HEK293T (cell line): ENCODE measurements around the gene IVNS1ABP.

Source experiments
- CTCF ChIA-PET: fragments of 350-600 bp; formaldehyde crosslinking; extraction: SDS; loops from one replicate; lab custom pipeline; 2021; ENCODE audit warnings: antibody characterized with exemption, inconsistent platforms; lab: Yijun Ruan, JAX
- POLR2A ChIA-PET: fragments of 350-600 bp; formaldehyde crosslinking; extraction: SDS; loops from one replicate; lab custom pipeline; 2020; ENCODE audit warnings: antibody characterized with exemption, inconsistent platforms; lab: Yijun Ruan, JAX
- DNase-seq: peaks from one replicate; pipeline ENCODE4 v3.0.0; 2012; ENCODE audit warnings: mixed read lengths; ENCODE audit errors: extremely low spot score
- ARNT ChIP-seq: fragments of 450-650 bp; IDR thresholded peaks from 2 replicates; pipeline ENCODE4 v1.6.1; 2017; ENCODE audit warnings: mild to moderate bottlenecking
- BHLHE40 ChIP-seq: fragments of 450-650 bp; IDR thresholded peaks from 2 replicates; pipeline ENCODE4 v1.6.1; 2016; ENCODE audit warnings: mild to moderate bottlenecking, moderate library complexity, borderline replicate concordance
- CTBP1 ChIP-seq: fragments of 450-650 bp; IDR thresholded peaks from 2 replicates; pipeline ENCODE4 v1.6.1; 2016; ENCODE audit warnings: borderline replicate concordance
- ELF4 ChIP-seq: fragments of 450-650 bp; IDR thresholded peaks from 2 replicates; pipeline ENCODE4 v1.6.1; 2017; ENCODE audit warnings: antibody characterized with exemption
- FOXA1 ChIP-seq: fragments of 450-650 bp; IDR thresholded peaks from 2 replicates; pipeline ENCODE4 v1.6.1; 2016; ENCODE audit warnings: mild to moderate bottlenecking
- FOXK2 ChIP-seq: fragments of 450-650 bp; IDR thresholded peaks from 2 replicates; pipeline ENCODE4 v1.6.1; 2016; ENCODE audit warnings: mild to moderate bottlenecking
- FOXM1 ChIP-seq: fragments of 450-650 bp; IDR thresholded peaks from 2 replicates; pipeline ENCODE4 v1.6.1; 2017; ENCODE audit warnings: mild to moderate bottlenecking, borderline replicate concordance
- HDGF ChIP-seq: fragments of 450-650 bp; IDR thresholded peaks from 2 replicates; pipeline ENCODE4 v1.6.1; 2017; ENCODE audit warnings: antibody characterized with exemption, borderline replicate concordance
- L3MBTL2 ChIP-seq: fragments of 450-650 bp; conservative IDR thresholded peaks from 2 replicates; pipeline ENCODE4 v1.6.1; 2016; ENCODE audit warnings: mild to moderate bottlenecking
- LEF1 ChIP-seq: fragments of 450-650 bp; IDR thresholded peaks from 2 replicates; pipeline ENCODE4 v1.6.1; 2017; ENCODE audit warnings: mild to moderate bottlenecking, borderline replicate concordance
- NFRKB ChIP-seq: fragments of 450-650 bp; IDR thresholded peaks from 2 replicates; pipeline ENCODE4 v1.6.1; 2016; ENCODE audit warnings: mild to moderate bottlenecking, moderate library complexity
- PKNOX1 ChIP-seq: fragments of 450-650 bp; IDR thresholded peaks from 2 replicates; pipeline ENCODE4 v1.6.1; 2016
- SP1 ChIP-seq: fragments of 450-650 bp; IDR thresholded peaks from 2 replicates; pipeline ENCODE4 v1.6.1; 2017
- SUZ12 ChIP-seq: fragments of 450-650 bp; IDR thresholded peaks from 2 replicates; pipeline ENCODE4 v1.6.1; 2016; ENCODE audit warnings: mild to moderate bottlenecking
- TARDBP ChIP-seq: fragments of 450-650 bp; IDR thresholded peaks from 2 replicates; pipeline ENCODE4 v1.6.1; 2016
- ZNF384 ChIP-seq: fragments of 450-650 bp; IDR thresholded peaks from 2 replicates; pipeline ENCODE4 v1.6.1; 2016

Gene IVNS1ABP

GRCh38 chr1:185284116-185284515 is 32.9 kb downstream of the IVNS1ABP start:
- CTCF ChIA-PET: no interaction called here
- DNase-seq: no peak
- TF ChIP-seq HDGF (no peak), FOXM1 (no peak), L3MBTL2 (no peak), FOXA1 (no peak), FOXK2 (no peak), SUZ12 (no peak), SP1 (no peak), CTBP1 (no peak)
- POLR2A ChIA-PET: no interaction called here

- POLR2A ChIA-PET: no interaction called here
- CTCF ChIA-PET: no interaction called here
- TF ChIP-seq L3MBTL2 (no peak), LEF1 (no peak), FOXA1 (no peak), SP1 (no peak), FOXM1 (no peak), PKNOX1 (no peak), TARDBP (no peak), ELF4 (no peak)
- no peak for DNase-seq
These were observed 35.8 kb downstream of the IVNS1ABP start for GRCh38 chr1:185281245-185281644.

- POLR2A ChIA-PET: no interaction called here
- DNase-seq: no peak
- CTCF ChIA-PET: no interaction called here
- TF ChIP-seq HDGF: no peak
- TF ChIP-seq FOXK2: no peak
- TF ChIP-seq FOXM1: no peak
- TF ChIP-seq ARNT: no peak
- TF ChIP-seq L3MBTL2: no peak
- no peak for TF ChIP-seq SP1
- TF ChIP-seq FOXA1: no peak
- TF ChIP-seq CTBP1: no peak
- TF ChIP-seq ZNF384: no peak
- TF ChIP-seq LEF1: no peak
- TF ChIP-seq BHLHE40: no peak
- no peak for TF ChIP-seq NFRKB
- no peak for TF ChIP-seq ELF4
- no peak for TF ChIP-seq SUZ12
- no peak for TF ChIP-seq TARDBP
These were observed 36.5 kb downstream of the IVNS1ABP start for GRCh38 chr1:185280589-185280988.

- DNase-seq: no peak
- TF ChIP-seq FOXA1 (no peak), SP1 (no peak), HDGF (no peak), FOXK2 (no peak), PKNOX1 (no peak)
- ChIA-PET CTCF (no interaction called here), POLR2A (no interaction called here)
These were observed 37.5 kb downstream of the IVNS1ABP start for GRCh38 chr1:185279571-185279970.

- CTCF ChIA-PET: no interaction called here
- POLR2A ChIA-PET: no interaction called here
- no peak for DNase-seq
- TF ChIP-seq ZNF384: no peak
- no peak for TF ChIP-seq SP1
- TF ChIP-seq FOXK2: no peak
- no peak for TF ChIP-seq FOXM1
- no peak for TF ChIP-seq ELF4
- TF ChIP-seq LEF1: no peak
- no peak for TF ChIP-seq SUZ12
- no peak for TF ChIP-seq TARDBP
- no peak for TF ChIP-seq BHLHE40
- TF ChIP-seq L3MBTL2: no peak
- no peak for TF ChIP-seq FOXA1
- no peak for TF ChIP-seq ARNT
- no peak for TF ChIP-seq NFRKB
These were observed 45.1 kb downstream of the IVNS1ABP start for GRCh38 chr1:185271921-185272320.

- ChIA-PET POLR2A (no interaction called here), CTCF (interaction anchor here (1.1 kb wide), 1 partner anchor 285 kb away, joined by 3 read pairs; no protein-coding TSS in a partner anchor)
- TF ChIP-seq LEF1 (no peak), SUZ12 (no peak), CTBP1 (no peak), FOXK2 (no peak)
These were observed 48.7 kb downstream of the IVNS1ABP start for GRCh38 chr1:185268352-185268751.

GRCh38 chr1:185267701-185268100 is 49.3 kb downstream of the IVNS1ABP start:
- DNase-seq: no peak
- ChIA-PET POLR2A (no interaction called here), CTCF (interaction anchor here (1.1 kb wide), 1 partner anchor 284 kb away, joined by 3 read pairs; no protein-coding TSS in a partner anchor)
- no peak for TF ChIP-seq PKNOX1

More at GRCh38 chr1:185268352-185268751, 48.7 kb downstream of the IVNS1ABP start:
- no peak for DNase-seq
